ENCODE data around the gene GPR63.

DNA sequence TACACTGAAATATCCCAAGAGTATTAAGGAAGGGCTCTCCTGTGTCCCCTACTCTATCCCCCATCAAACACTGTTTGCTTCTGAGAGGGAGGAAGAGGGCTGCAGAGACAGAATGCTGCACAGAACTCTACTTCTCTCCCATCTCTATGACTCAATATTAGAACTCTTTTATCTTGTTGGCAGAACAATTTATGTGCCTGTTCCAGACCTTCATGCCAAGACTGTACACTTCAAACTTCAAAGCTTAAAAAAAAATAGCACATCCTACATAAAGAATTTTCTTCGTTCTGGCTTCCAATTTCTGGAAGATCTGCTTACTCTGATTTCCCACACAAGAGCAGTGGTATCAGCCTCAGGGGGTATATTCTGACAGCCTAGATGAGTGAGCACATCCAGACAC, 19.6 kb upstream of the GPR63 start:
- no peak for TF ChIP-seq BRCA1 (CRISPR knock-in tag; IDR thresholded peaks at IDR 0.05)
- TF ChIP-seq, protein P1, sequence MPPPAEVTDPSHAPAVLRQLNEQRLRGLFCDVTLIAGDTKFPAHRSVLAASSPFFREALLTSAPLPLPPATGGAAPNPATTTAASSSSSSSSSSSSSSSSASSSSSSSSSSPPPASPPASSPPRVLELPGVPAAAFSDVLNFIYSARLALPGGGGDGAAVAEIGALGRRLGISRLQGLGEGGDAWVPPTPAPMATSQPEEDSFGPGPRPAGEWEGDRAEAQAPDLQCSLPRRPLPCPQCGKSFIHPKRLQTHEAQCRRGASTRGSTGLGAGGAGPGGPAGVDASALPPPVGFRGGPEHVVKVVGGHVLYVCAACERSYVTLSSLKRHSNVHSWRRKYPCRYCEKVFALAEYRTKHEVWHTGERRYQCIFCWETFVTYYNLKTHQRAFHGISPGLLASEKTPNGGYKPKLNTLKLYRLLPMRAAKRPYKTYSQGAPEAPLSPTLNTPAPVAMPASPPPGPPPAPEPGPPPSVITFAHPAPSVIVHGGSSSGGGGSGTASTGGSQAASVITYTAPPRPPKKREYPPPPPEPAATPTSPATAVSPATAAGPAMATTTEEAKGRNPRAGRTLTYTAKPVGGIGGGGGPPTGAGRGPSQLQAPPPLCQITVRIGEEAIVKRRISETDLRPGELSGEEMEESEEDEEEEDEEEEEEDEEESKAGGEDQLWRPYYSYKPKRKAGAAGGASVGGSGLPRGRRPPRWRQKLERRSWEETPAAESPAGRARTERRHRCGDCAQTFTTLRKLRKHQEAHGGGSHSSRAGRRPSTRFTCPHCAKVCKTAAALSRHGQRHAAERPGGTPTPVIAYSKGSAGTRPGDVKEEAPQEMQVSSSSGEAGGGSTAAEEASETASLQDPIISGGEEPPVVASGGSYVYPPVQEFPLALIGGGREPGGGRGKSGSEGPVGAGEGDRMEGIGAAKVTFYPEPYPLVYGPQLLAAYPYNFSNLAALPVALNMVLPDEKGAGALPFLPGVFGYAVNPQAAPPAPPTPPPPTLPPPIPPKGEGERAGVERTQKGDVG (CRISPR knock-in tag; IDR thresholded peaks at IDR 0.05; ENCODE audit: borderline replicate concordance), result no peak
- TF ChIP-seq CAMTA2 (CRISPR knock-in tag; IDR thresholded peaks at IDR 0.05; ENCODE audit: borderline replicate concordance), result no peak
- TF ChIP-seq, protein P2, sequence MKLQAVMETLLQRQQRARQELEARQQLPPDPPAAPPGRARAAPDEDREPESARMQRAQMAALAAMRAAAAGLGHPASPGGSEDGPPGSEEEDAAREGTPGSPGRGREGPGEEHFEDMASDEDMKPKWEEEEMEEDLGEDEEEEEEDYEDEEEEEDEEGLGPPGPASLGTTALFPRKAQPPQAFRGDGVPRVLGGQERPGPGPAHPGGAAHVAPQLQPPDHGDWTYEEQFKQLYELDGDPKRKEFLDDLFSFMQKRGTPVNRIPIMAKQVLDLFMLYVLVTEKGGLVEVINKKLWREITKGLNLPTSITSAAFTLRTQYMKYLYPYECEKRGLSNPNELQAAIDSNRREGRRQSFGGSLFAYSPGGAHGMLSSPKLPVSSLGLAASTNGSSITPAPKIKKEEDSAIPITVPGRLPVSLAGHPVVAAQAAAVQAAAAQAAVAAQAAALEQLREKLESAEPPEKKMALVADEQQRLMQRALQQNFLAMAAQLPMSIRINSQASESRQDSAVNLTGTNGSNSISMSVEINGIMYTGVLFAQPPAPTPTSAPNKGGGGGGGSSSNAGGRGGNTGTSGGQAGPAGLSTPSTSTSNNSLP (IDR thresholded peaks at IDR 0.05; ENCODE audit: low read depth, low read length), result no peak
